Osteocyte (in vitro differentiated cells): ENCODE results near the gene SESN2. TPM values are rescaled to one million over a fixed set of nuclear protein-coding genes. Genes with fewer than 3 reads are reported as not detected.

Experiments used
- DNase-seq: peaks from one replicate; pipeline ENCODE4 v3.0.0; 2021; ENCODE audit warnings: mixed read lengths; ENCODE audit not compliant: unreplicated experiment; ENCODE audit errors: extremely low spot score
- H3K27ac Mint-ChIP-seq: one replicate; pipeline ENCODE4 v1.8.0; 2021; ENCODE audit warnings: mild to moderate bottlenecking, mixed read lengths; ENCODE audit not compliant: unreplicated experiment
- H3K27me3 Mint-ChIP-seq: one replicate; pipeline ENCODE4 v1.8.0; 2021; ENCODE audit warnings: mixed read lengths; ENCODE audit not compliant: unreplicated experiment
- H3K36me3 Mint-ChIP-seq: one replicate; pipeline ENCODE4 v1.8.0; 2021; ENCODE audit warnings: mixed read lengths; ENCODE audit not compliant: unreplicated experiment
- H3K4me1 Mint-ChIP-seq: one replicate; pipeline ENCODE4 v1.8.0; 2021; ENCODE audit warnings: mixed read lengths; ENCODE audit not compliant: unreplicated experiment
- H3K4me3 Mint-ChIP-seq: one replicate; pipeline ENCODE4 v1.8.0; 2021; ENCODE audit warnings: mild to moderate bottlenecking, moderate library complexity, mixed read lengths; ENCODE audit not compliant: unreplicated experiment
- H3K9me3 Mint-ChIP-seq: one replicate; pipeline ENCODE4 v1.8.0; 2021; ENCODE audit warnings: mixed read lengths; ENCODE audit not compliant: unreplicated experiment
- total RNA-seq: library from RNA; stranded (reverse); gene quantifications from 2 replicates; pipeline ENCODE4 v1.2.1, GENCODE V29; 2021
- TF ChIP-seq, protein P1 (sequence below): fragments of 200-600 bp; sonication (generic); IDR thresholded peaks from 2 replicates; pipeline ENCODE4 v1.5.0; 2021; ENCODE audit warnings: antibody characterized with exemption, mild to moderate bottlenecking, moderate library complexity

Gene SESN2
- total RNA-seq, 1 donor from 2014 or later, result 32.1 TPM

DNA sequence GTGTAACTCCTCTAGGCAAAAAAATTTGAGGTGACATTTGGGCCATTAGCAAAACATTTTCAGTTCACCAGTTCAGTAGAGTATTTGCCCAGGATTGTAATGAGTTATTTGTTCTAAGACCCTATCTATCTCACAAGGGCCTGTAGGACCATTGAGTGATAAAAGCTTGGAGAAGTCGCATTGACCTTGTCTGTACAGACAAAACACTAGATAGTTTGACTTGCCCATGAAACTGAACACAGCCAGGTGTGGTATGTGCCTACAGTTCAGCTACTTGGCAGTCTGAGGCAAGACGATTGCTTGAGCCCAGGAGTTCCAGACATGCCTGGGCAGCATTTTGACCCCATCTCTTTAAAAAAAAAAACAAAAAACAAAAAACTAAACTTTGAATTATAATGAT, 20.3 kb upstream of the SESN2 start:
- H3K27me3 Mint-ChIP-seq, result no peaks in the 10 kb centered on the region
- H3K4me3 Mint-ChIP-seq, result no peak overlapping the region
- H3K4me1 Mint-ChIP-seq, result no peaks in the 10 kb centered on the region
- no peak for DNase-seq
- TF ChIP-seq, protein P1, sequence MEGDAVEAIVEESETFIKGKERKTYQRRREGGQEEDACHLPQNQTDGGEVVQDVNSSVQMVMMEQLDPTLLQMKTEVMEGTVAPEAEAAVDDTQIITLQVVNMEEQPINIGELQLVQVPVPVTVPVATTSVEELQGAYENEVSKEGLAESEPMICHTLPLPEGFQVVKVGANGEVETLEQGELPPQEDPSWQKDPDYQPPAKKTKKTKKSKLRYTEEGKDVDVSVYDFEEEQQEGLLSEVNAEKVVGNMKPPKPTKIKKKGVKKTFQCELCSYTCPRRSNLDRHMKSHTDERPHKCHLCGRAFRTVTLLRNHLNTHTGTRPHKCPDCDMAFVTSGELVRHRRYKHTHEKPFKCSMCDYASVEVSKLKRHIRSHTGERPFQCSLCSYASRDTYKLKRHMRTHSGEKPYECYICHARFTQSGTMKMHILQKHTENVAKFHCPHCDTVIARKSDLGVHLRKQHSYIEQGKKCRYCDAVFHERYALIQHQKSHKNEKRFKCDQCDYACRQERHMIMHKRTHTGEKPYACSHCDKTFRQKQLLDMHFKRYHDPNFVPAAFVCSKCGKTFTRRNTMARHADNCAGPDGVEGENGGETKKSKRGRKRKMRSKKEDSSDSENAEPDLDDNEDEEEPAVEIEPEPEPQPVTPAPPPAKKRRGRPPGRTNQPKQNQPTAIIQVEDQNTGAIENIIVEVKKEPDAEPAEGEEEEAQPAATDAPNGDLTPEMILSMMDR, result no peak
- H3K36me3 Mint-ChIP-seq, result no peaks in the 10 kb centered on the region
- no peaks in the 10 kb centered on the region for H3K9me3 Mint-ChIP-seq
- H3K27ac Mint-ChIP-seq, result no peak overlapping the region

DNA sequence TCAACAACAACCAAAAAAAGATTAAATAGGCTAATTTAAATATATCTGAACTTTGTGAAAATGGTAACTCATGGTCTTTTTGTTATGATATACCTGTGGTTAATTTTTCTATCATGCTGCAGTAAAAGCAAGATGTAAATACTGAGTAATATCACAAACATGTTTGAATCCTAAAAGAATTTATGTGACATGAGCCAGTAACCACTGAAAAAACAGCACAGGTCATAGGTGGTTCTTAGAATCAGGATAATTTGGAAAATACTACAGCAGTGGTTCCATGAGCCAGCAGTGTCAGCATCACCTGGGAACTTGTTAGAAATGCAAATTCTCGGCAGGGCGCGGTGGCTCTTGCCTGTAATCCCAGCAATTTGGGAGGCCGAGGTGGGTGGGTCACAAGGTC, 19.3 kb upstream of the SESN2 start:
- no peaks in the 10 kb centered on the region for H3K9me3 Mint-ChIP-seq
- H3K36me3 Mint-ChIP-seq, result no peaks in the 10 kb centered on the region
- H3K4me1 Mint-ChIP-seq, result no peaks in the 10 kb centered on the region
- H3K27me3 Mint-ChIP-seq, result no peaks in the 10 kb centered on the region
- no peak for DNase-seq
- TF ChIP-seq, protein P1, result no peak
- no peak overlapping the region for H3K4me3 Mint-ChIP-seq
- H3K27ac Mint-ChIP-seq, result no peak overlapping the region

DNA sequence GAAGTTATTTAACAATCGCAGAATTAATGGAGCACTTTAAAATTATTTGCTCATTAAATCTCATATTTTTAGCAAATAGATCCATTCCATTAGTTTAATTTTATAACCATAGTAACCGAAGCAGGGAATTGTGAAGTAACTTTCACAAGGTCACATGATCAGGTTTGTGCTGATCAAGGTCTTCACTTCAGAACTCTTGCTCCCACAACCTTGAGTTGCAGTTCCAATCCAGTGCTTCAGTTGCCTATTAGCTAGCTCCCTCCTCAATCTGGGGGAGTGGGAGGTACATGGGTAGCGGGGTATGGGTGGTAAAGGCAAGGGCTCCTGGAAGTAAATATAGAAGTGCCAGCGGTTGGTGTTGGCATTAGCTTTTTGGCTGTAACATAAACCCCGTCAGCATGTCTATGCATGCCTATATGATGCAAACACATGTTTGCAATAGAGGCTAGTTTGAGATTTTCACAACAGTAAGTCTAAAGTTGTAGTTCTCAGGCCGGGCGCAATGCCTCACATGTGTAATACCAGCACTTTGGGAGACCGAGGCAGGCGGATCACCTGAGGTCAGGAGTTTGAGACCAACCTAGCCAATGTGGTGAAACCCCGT, 17.6 kb upstream of the SESN2 start:
- TF ChIP-seq, protein P1, result no peak
- H3K36me3 Mint-ChIP-seq, result no peaks in the 10 kb centered on the region
- H3K27ac Mint-ChIP-seq, result no peak overlapping the region
- no peaks in the 10 kb centered on the region for H3K27me3 Mint-ChIP-seq
- no peak overlapping the region for H3K4me3 Mint-ChIP-seq
- no peak for DNase-seq
- no peaks in the 10 kb centered on the region for H3K9me3 Mint-ChIP-seq
- H3K4me1 Mint-ChIP-seq, result peaks cover 4% of the 10 kb centered on the region

DNA sequence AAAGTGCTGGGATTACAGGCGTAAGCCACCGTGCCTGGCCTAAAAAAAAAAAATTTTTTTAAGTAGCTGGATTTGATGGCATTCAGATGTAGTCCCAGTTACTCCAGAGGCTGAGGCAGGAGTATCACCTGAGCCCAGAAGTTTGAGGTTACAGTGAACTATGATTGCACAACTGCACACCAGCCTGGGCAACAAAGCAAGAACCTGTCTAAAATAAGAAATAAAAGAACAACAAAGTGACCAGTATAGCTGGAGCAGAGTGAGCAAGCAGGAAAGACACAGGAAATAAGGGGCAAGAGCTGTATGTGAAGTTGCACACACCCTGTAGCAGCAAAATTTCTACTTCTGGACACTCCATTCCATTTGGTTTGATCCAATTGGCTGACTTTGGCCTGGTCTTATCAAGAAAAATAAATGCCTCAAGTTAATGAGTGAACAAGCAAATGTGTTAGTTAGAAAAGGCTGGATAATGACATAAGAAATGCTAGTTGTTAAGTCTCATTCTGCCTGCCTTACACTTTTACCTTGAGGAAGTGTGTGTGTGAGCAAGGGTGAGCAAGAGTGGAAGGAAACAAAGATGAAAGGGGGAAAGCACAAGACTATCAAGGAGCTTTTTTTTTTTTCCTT, 15.5 kb upstream of the SESN2 start:
- H3K36me3 Mint-ChIP-seq, result no peaks in the 10 kb centered on the region
- H3K4me1 Mint-ChIP-seq, result peaks cover 20% of the 10 kb centered on the region
- DNase-seq, result no peak
- no peaks in the 10 kb centered on the region for H3K9me3 Mint-ChIP-seq
- H3K27ac Mint-ChIP-seq, result no peak overlapping the region
- no peak overlapping the region for H3K4me3 Mint-ChIP-seq
- no peaks in the 10 kb centered on the region for H3K27me3 Mint-ChIP-seq
- TF ChIP-seq, protein P1, result no peak

DNA sequence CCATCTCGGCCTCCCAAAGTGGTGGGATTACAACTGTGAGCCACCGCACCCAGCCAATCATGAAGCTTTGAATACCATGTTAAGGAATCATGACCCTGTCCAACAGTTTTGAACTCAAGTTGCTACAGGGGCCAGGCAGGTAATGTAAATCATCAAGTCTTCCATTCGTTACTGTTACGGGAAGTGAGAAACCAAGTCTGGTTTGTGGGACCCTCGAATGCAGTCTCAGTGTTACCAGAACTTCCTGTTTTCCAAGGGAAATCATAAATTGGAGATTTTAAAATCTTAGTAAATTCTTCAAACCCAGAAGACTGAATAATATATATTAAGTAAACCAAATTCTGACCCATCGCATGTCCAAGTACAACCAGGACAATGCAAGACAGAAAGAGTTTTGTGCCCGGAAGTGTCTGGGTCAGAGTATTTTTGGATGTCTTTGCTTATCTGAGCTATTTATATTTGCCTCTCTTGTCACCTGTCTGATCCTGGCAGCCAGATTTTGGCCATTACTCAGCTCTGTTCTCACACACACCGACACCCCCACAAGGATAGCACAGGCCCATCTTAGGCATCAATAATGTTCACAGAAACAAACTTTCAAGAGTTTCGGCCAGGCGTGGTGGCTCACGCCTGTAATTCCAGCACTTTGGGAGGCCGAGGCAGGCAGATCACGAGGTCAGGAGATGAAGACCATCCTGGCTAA, 14.6 kb upstream of the SESN2 start:
- peaks cover 28% of the 10 kb centered on the region for H3K4me1 Mint-ChIP-seq
- no peak overlapping the region for H3K4me3 Mint-ChIP-seq
- TF ChIP-seq, protein P1, result no peak
- H3K27ac Mint-ChIP-seq, result no peak overlapping the region
- no peaks in the 10 kb centered on the region for H3K27me3 Mint-ChIP-seq
- no peaks in the 10 kb centered on the region for H3K9me3 Mint-ChIP-seq
- DNase-seq, result no peak
- H3K36me3 Mint-ChIP-seq, result no peaks in the 10 kb centered on the region
